HG02943 (cell line): Measurements from ENCODE around the gene LAMB4.

Source experiments
- ATAC-seq: cut with Tn5 transposase; IDR thresholded peaks from one replicate; pipeline ENCODE4 v1.9.1; 2021; ENCODE audit warnings: mild to moderate bottlenecking, low read depth, moderate library complexity; ENCODE audit not compliant: unreplicated experiment

LAMB4 gene

GRCh38 chr7:108144931-108145330 lies 14.8 kb upstream of the LAMB4 start:
- no peak for ATAC-seq

GRCh38 chr7:108143658-108144420 lies 13.7 kb upstream of the LAMB4 start:
- ATAC-seq, result no peak

GRCh38 chr7:108142675-108143259 lies 12.6 kb upstream of the LAMB4 start:
- no peak for ATAC-seq

- no peak for ATAC-seq
These were observed 12.0 kb upstream of the LAMB4 start for GRCh38 chr7:108142180-108142579.

GRCh38 chr7:108140671-108141070 lies 10.5 kb upstream of the LAMB4 start:
- ATAC-seq, result no peak

GRCh38 chr7:108138911-108139310 lies 8.8 kb upstream of the LAMB4 start:
- ATAC-seq, result no peak

GRCh38 chr7:108137993-108138392 lies 7.8 kb upstream of the LAMB4 start:
- no peak for ATAC-seq

- ATAC-seq, result no peak
These were observed 6.9 kb upstream of the LAMB4 start for GRCh38 chr7:108137040-108137439.

GRCh38 chr7:108136191-108136688 lies 6.1 kb upstream of the LAMB4 start:
- peak; percentile 19 for ATAC-seq

GRCh38 chr7:108135446-108136190 lies 5.5 kb upstream of the LAMB4 start:
- peak; percentile 99 for ATAC-seq

- no peak for ATAC-seq
These were observed 4.3 kb upstream of the LAMB4 start for GRCh38 chr7:108134486-108134885.

GRCh38 chr7:108132551-108133265 lies 2.5 kb upstream of the LAMB4 start:
- no peak for ATAC-seq

- ATAC-seq, result no peak
These were observed 869 bp downstream of the LAMB4 start for GRCh38 chr7:108129018-108129965.

- ATAC-seq, result no peak
These were observed 1.6 kb downstream of the LAMB4 start for GRCh38 chr7:108128514-108128913.

- ATAC-seq, result no peak
These were observed 2.7 kb downstream of the LAMB4 start for GRCh38 chr7:108127461-108127860.

GRCh38 chr7:108124820-108125219 lies 5.3 kb downstream of the LAMB4 start:
- no peak for ATAC-seq

GRCh38 chr7:108122181-108122580 lies 8.0 kb downstream of the LAMB4 start:
- ATAC-seq, result no peak

GRCh38 chr7:108120933-108121332 lies 9.2 kb downstream of the LAMB4 start:
- ATAC-seq, result no peak

- ATAC-seq, result no peak
These were observed 10.0 kb downstream of the LAMB4 start for GRCh38 chr7:108120196-108120595.

- no peak for ATAC-seq
These were observed 11.2 kb downstream of the LAMB4 start for GRCh38 chr7:108118959-108119358.
